HAP-1 (cell line): ENCODE results near the gene IRAK2.
"Not testable (repeated sequence)": the region's sequence is repeated elsewhere in the genome, so short reads cannot be mapped to it uniquely, and the experiment has no call there.

Experiments used
- DNase-seq, 2 experiments: peaks; one replicate each; pipeline ENCODE4 v3.0.0-alpha.2; 2016 to 2020; ENCODE audit warnings: low spot score in 2 of 2
- H3K27me3 ChIP-seq: fragments of 250-450 bp; sonication (Bioruptor Pico); 2 replicates; pipeline ENCODE4 v1.5.1; 2020; ENCODE audit warnings: low read depth, mild to moderate bottlenecking, moderate library complexity
- H3K36me3 ChIP-seq: fragments of 250-450 bp; sonication (Bioruptor Pico); replicated peaks from 2 replicates; pipeline ENCODE4 v1.5.1; 2020; ENCODE audit warnings: mild to moderate bottlenecking
- H3K4me1 ChIP-seq: fragments of 250-450 bp; sonication (Bioruptor Pico); 2 replicates; pipeline ENCODE4 v1.5.1; 2020; ENCODE audit warnings: mild to moderate bottlenecking
- H3K4me3 ChIP-seq: fragments of 250-450 bp; sonication (Bioruptor Pico); 2 replicates; pipeline ENCODE4 v1.5.1; 2020; ENCODE audit warnings: mild to moderate bottlenecking, moderate library complexity
- H3K9me3 ChIP-seq: fragments of 250-450 bp; sonication (Bioruptor Pico); 2 replicates; pipeline ENCODE4 v1.5.1; 2020; ENCODE audit warnings: mild to moderate bottlenecking, moderate library complexity
- in situ Hi-C: fragments of 300-500 bp; cut with MboI; formaldehyde crosslinking; loops from 3 replicates; pipeline ENCODE4 v1.14.3; 2020; ENCODE audit warnings: low sequenced_read_pairs, inconsistent platforms, mixed read lengths

IRAK2 gene

DNA sequence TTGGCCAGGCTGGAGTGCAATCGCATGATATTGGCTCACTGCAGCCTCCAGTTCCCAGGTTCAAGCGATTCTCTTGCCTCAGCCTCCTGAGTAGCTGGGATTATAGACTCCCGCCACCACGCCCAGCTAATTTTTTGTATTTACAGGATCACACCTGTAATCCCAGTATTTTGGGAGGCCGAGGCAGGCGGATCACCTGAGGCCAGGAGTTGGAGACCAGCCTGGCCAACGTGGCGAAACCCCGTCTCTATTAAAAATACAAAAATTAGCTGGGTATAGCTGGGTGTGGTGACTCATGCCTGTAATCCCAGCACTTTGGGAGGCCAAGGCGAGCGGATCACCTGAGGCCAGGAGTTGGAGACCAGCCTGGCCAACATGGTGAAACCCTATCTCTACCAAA, 107.8 kb downstream of the IRAK2 start:
- DNase-seq, in situ Hi-C loops, H3K4me3 ChIP-seq, H3K4me1 ChIP-seq, H3K27me3 ChIP-seq, H3K9me3 ChIP-seq: not testable (repeated sequence)
- peaks cover 71% of the 10 kb centered on the region for H3K36me3 ChIP-seq

DNA sequence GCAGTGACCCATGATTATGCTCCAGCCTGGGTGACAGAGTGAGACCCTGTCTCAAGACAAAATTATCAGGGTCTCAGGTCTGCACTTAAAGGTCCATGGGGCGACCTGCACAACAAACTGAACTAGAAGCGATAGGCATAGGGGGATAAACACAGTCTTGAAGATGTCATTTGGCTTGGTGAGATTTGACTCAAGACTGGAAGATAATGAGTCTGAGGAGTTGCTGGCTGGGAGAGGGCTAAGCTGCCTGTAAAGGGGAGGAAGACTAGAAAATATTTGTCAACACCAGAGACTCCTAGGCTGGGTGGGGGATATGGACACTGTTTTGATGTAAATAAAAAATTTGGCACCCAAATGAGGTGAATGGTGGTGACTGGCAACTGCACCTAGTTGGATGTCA, 108.3 kb downstream of the IRAK2 start:
- Histone ChIP-seq H3K4me3 (no peak overlapping the region), H3K36me3 (peaks cover 71% of the 10 kb centered on the region)
- in situ Hi-C loops: no loop called here

DNA sequence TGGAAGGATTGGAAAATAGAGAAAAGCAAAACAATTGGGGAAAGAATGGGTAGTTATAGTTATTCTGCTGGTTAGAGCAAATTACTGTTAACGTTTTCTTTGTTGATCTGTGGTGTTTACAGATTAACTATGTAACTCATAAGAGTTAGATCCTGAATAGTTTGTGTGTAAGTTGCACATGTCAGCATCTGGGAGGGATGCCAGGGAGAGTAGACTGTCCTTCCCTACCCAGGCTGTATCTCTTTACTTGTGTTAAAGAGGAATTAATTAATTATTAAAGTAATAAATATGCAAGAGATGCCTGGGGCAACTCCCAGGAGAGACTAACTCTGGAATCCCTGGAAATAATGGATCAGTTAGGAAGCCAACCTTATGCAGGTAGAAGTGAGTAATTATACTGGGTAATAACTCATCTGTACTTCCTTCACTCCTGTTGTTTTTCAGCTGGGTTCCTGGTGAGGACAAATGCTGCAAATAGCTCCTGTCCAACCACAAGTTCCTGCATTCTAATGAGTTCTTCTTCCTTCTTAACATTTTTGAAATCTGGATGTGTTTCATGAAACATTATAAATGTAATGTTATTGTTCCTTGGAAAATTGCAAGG, 109.1 kb downstream of the IRAK2 start:
- Histone ChIP-seq H3K36me3 (peaks cover 71% of the 10 kb centered on the region), H3K4me3 (no peak overlapping the region), H3K9me3 (no peaks in the 10 kb centered on the region), H3K27me3 (no peaks in the 10 kb centered on the region), H3K4me1 (peaks cover 9% of the 10 kb centered on the region; the same call in 1 of the 2 replicates)
- DNase-seq: no peak
- in situ Hi-C loops: no loop called here

More for the DNA sequence above, 108.3 kb downstream of the IRAK2 start:
- Histone ChIP-seq H3K4me1 (peaks cover 9% of the 10 kb centered on the region), H3K9me3 (no peaks in the 10 kb centered on the region), H3K27me3 (no peaks in the 10 kb centered on the region)
- no peak for DNase-seq

DNA sequence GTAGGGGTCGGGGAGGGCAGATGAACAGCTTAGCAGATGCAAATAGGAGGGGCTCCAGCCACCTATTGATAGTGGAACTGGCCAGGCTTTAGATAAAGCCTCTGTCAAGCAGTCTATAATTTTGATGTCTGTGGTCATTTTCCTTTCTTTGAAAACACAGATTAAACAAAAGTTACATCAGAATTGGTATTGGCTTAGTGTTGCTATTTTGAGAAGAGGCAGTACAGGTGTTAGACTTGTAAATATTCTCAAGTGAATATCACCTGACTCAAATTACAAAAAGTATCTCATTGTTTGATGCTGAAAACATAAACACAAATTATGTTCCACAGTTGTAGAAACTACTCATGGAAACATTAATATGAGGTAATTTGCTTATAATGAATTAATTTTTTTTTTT, 109.9 kb downstream of the IRAK2 start:
- Histone ChIP-seq H3K27me3 (no peaks in the 10 kb centered on the region), H3K9me3 (no peaks in the 10 kb centered on the region), H3K4me1 (peaks cover 9% of the 10 kb centered on the region; the same call in 1 of the 2 replicates), H3K36me3 (peaks cover 68% of the 10 kb centered on the region), H3K4me3 (no peak overlapping the region)
- in situ Hi-C loops: no loop called here
- no peak for DNase-seq

DNA sequence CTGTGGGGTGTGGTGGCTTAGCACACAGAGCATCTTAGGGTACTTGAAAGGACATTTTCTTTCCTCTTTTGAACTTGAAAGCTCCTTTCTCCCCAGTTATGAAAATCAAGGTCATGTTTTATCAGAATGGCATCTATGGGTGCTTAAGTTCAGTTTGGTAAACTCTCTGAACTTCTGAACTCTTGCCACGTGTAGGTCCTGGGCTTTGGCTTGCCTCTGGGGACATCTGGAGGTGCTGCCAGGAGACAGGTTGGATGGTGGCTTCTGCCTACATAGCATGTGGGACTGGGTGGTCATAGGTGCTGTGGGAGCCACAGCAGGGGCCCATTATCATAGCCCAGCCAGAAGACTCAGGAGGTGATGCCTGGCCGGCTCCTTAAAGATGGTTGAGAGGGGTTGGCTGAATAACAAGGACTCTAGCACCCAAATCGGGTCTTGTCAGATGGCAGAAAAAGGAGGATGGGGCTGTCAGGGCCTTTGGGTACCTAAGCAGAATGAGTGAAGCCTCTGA, 112.5 kb downstream of the IRAK2 start:
- Histone ChIP-seq H3K4me3 (no peak overlapping the region), H3K27me3 (no peaks in the 10 kb centered on the region), H3K9me3 (no peaks in the 10 kb centered on the region), H3K4me1 (peaks cover 9% of the 10 kb centered on the region; the same call in 1 of the 2 replicates), H3K36me3 (peaks cover 58% of the 10 kb centered on the region)
- in situ Hi-C loops: no loop called here
- DNase-seq: no peak

DNA sequence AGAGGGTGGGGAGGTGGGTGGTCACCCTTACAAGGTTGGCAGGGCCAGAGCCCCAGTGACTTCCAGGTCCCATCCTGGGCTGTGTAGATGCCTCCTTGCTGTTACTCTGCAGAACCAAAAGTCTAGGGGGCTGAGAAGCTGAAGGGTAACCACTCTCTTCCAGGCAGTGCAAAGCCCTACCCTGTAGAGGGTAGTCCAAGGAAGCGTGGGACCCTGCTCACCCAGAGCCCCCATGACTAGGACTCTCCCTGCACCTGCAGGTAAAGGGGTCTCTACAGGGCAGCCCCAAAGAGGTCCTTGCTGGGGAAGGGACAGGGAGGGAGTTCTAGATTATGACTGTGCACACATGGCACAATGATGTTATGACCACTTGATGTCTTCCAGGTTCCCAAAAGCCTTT, 113.8 kb downstream of the IRAK2 start:
- Histone ChIP-seq H3K9me3 (no peaks in the 10 kb centered on the region), H3K27me3 (no peaks in the 10 kb centered on the region), H3K4me1 (peaks cover 9% of the 10 kb centered on the region; the same call in 1 of the 2 replicates), H3K36me3 (peaks cover 54% of the 10 kb centered on the region), H3K4me3 (no peak overlapping the region)
- in situ Hi-C loops: no loop called here
- DNase-seq: no peak

DNA sequence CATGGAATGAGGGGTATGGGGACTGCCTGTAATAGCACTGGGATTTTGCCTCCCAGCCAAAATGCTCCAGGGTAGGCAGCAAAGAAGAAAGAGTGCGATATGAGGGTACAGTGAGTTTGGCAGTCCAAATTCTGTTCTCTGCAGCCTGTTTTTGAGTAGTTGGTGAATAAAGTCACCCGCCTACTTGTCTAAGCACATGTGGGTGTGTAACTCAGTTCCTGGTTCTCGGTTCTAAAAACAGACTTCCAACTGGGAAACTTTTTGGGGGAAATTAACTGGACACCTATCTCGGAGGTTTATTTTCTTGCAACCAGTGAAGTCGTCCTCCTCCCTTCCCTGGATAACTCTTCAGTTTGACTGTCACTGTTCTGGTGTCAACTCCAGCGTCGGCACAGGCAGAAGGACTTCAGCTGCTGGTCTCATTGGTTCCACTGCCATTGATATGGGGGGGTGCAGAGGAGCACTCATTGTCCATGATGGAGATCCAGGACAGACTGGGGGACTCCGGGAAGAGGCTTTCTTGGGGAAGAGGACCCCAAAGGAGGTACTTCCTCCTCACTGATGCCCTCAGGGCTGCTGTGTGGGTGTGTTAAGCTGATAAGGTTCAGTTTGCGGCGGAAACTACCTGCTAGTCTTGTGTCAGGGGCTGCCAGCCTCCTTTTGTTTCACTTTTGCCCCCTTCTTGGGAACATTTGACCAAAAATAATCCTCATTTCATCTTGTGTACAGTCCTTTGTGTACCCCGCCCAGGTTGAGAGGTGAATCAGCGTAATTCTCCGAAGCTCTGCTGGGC, 114.9 kb downstream of the IRAK2 start:
- H3K4me3 ChIP-seq: no peak overlapping the region
- no peaks in the 10 kb centered on the region; the same call in 1 of the 2 replicates for H3K4me1 ChIP-seq
- no peak for DNase-seq
- H3K27me3 ChIP-seq: no peaks in the 10 kb centered on the region
- in situ Hi-C loops: no loop called here
- peaks cover 47% of the 10 kb centered on the region for H3K36me3 ChIP-seq
- H3K9me3 ChIP-seq: no peaks in the 10 kb centered on the region

DNA sequence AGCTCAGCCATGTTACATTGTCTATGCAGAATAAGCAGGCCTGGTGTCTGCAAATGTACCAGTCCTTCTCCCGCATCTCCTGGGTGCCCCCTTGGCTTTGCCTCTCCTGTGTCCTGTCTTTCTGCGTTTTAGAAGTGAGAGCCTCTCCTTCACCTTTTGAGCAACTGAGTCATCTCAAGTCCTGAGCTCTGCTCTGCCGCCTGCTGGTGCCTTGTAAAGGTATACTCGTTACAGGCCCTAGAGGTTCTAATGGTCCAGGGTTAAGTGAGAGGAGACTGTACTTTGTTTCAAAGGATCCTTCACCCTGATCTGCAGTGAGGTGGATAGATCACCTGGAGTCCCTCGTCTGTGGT, 115.4 kb downstream of the IRAK2 start:
- no peaks in the 10 kb centered on the region for H3K27me3 ChIP-seq
- in situ Hi-C loops: no loop called here
- no peaks in the 10 kb centered on the region for H3K9me3 ChIP-seq
- no peaks in the 10 kb centered on the region for H3K4me1 ChIP-seq
- H3K4me3 ChIP-seq: no peak overlapping the region
- no peak for DNase-seq
- peaks cover 50% of the 10 kb centered on the region for H3K36me3 ChIP-seq

DNA sequence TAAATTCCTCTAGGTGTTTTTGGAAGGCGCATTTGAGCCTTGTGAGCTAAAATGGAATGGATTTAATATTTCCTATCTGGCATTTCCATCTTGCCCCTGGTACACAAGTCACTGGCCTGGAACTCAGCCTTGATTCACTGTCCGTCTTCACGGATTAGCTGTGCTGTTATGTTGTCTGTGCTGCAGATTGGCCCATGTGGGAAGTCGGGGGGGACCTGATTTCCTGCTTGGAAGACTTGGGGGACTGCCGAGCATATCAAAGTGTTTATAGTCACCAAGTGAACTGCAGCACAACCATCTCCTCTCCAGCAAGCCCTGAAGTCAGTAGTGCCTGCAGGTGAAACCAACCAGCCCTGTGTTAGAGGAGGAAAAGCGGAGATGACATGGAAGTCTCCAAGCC, 115.9 kb downstream of the IRAK2 start:
- Histone ChIP-seq H3K9me3 (no peaks in the 10 kb centered on the region), H3K36me3 (peaks cover 50% of the 10 kb centered on the region), H3K27me3 (no peaks in the 10 kb centered on the region), H3K4me3 (no peak overlapping the region), H3K4me1 (no peaks in the 10 kb centered on the region)
- no peak for DNase-seq
- in situ Hi-C loops: no loop called here

DNA sequence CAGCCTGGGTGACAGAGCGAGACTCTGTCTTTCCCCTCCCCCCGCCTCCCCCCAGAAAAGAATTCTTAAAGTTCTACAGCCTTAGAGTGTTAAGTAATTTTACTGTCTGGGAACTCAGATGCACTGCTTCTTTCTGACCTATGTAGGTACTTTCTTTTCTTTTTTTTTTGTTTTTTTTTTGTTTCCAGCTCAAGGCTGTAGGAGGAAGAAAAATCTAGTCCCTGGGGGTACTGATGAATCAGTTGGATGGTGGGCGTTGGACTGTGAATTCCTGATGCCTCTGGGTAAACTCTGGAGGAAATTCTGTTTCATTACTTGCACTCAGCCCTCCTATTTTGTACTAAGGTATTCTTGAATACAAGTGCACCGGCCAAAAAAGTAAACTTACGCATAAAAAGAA, 117.2 kb downstream of the IRAK2 start:
- in situ Hi-C loops: no loop called here
- DNase-seq: no peak
- Histone ChIP-seq H3K4me1 (no peaks in the 10 kb centered on the region), H3K9me3 (no peaks in the 10 kb centered on the region), H3K27me3 (no peaks in the 10 kb centered on the region), H3K36me3 (peaks cover 47% of the 10 kb centered on the region), H3K4me3 (no peak overlapping the region)

DNA sequence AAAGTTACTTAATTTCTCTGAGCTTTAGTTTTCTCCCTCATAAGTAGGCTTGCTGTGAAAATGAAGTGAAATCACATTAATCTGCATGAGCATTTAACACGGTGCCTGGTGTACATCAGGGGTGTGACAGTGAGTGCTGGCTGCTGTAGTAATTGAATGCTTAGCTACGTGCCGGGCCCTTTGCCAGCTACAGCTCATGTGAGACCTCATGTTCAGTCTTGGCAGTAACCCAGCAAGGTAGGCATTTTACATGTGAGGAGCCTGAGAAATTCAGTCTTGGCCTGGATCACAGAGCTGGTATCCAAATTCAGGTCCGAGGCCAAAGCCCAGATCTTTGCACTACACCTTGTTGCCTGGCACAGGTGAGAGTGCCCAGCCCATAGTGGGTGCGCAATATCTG, 118.9 kb downstream of the IRAK2 start:
- Histone ChIP-seq H3K27me3 (no peaks in the 10 kb centered on the region), H3K4me3 (no peak overlapping the region), H3K9me3 (no peaks in the 10 kb centered on the region), H3K36me3 (peaks cover 44% of the 10 kb centered on the region), H3K4me1 (no peaks in the 10 kb centered on the region)
- DNase-seq: no peak
- in situ Hi-C loops: no loop called here

DNA sequence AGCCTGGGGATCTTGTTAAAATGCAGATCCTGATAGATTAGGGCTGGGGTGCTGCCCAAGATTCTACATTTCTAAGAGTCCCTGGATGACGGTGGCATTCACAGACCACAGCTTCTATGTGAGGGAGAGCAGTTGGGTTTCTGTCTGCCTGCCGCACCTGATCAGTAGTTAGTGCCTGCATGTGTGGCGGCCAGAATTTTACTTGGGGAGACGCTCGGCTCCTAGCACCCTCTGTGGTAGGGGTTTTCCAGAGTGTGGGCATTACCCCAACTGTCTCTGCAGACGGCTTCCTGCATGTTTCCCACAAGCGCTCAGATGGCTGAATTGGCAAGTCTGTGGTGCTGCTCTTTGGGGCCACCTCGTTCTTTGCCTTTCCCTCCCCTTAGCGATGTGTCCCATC, 119.8 kb downstream of the IRAK2 start:
- DNase-seq: no peak
- in situ Hi-C loops: no loop called here
- Histone ChIP-seq H3K4me3 (no peak overlapping the region), H3K9me3 (no peaks in the 10 kb centered on the region), H3K4me1 (no peaks in the 10 kb centered on the region), H3K27me3 (no peaks in the 10 kb centered on the region), H3K36me3 (peaks cover 42% of the 10 kb centered on the region)

DNA sequence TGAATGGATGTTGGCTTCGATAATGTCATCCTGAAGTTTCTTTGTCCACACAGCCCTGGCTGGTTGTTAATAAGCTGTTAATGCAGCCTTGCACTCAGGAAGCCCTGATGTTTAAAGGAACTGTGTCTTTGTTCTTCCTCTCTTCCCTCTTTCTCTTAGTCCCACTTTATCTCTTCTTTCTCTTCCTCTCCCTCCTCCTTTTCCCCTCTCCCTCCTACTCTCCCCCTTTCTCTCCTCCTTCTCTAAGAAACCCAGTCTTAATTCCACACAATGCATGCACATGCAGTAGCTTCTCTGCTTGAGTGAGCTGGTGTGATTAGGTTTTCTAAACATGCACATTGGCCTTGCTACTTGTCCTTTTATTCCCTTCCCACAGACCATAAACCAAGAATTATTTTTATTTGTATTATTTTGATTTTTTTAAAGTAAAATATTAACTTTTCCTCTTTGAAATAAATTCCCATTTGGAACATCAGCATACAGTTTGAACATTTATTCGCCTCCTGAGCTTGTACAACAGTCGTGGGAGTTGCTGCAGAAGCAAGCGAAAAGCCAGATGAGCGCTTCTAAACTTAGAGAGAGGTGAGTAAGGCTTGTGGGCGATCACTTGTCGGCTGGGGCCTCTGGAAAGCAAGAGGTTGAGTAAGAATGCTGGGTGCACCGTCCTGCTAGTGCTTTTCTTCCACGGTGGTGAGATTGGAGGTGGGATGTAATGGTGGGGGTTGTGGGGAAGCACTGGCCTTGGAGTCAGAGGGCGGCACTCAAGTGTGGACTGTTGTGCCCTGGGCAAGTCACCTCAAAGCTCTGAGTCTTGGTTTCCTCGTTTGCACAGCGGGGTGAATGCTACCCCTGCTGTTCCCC, 120.8 kb downstream of the IRAK2 start:
- in situ Hi-C loops: no loop called here
- Histone ChIP-seq H3K36me3 (peaks cover 32% of the 10 kb centered on the region), H3K27me3 (no peaks in the 10 kb centered on the region), H3K9me3 (no peaks in the 10 kb centered on the region), H3K4me3 (no peak overlapping the region), H3K4me1 (no peaks in the 10 kb centered on the region)
- DNase-seq: no peak

DNA sequence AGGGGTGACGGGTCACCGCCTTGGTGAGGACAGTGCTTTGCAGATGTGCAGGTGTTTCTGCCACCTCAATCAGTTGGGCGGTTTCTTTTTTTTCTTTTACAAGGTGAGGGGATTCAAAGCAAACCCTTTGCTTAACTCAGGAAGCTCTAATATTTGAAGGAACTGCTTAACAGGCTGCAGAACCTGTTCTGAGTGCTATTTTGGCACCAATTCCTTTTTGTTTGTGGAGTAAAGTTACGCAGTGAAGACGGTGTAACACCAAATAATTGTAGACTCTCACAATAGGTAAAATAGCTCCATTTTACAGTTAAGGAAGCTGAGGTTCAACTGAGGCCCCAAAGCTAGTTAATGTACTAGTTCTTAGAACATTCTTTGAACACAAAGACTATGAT, 121.4 kb downstream of the IRAK2 start:
- no peak overlapping the region for H3K4me3 ChIP-seq
- no peaks in the 10 kb centered on the region for H3K4me1 ChIP-seq
- DNase-seq: no peak
- no peaks in the 10 kb centered on the region for H3K9me3 ChIP-seq
- H3K27me3 ChIP-seq: no peaks in the 10 kb centered on the region
- peaks cover 27% of the 10 kb centered on the region for H3K36me3 ChIP-seq
- in situ Hi-C loops: no loop called here
